Forelimb muscle (tissue), 1 donor: ENCODE data around the gene EBF3. TPM values are rescaled to one million over a fixed set of nuclear protein-coding genes. Genes with fewer than 3 reads are reported as not detected.

Experiments used
- DNase-seq: peaks from one replicate; pipeline ENCODE4 v3.0.0-alpha.2; 2013; ENCODE audit warnings: low read depth
- polyA plus RNA-seq: library from polyadenylated mRNA; unstranded; fragments of 120-200 nt; gene quantifications from one replicate; pipeline ENCODE4 v1.2.1, GENCODE V29; 2013; ENCODE audit not compliant: insufficient read length

The EBF3 gene
- polyA plus RNA-seq, 1 donor, result 57.0 TPM

DNA sequence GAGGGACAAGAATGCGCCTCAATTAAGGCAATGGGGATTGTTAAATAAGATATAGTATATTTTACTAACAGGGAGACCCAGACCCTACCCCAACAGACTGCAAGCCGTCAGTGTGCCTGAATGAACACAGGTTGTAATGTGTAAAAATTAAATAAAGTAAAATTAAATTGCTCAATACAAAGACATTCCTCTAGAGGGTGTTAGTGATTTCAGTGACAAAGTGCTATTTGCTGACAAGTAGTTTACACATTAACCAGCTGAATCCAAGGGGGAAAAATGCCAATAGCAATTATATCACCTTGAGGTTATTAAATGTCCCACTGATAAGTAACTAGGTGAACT lies 110.5 kb downstream of the EBF3 start:
- DNase-seq, result no peak

DNA sequence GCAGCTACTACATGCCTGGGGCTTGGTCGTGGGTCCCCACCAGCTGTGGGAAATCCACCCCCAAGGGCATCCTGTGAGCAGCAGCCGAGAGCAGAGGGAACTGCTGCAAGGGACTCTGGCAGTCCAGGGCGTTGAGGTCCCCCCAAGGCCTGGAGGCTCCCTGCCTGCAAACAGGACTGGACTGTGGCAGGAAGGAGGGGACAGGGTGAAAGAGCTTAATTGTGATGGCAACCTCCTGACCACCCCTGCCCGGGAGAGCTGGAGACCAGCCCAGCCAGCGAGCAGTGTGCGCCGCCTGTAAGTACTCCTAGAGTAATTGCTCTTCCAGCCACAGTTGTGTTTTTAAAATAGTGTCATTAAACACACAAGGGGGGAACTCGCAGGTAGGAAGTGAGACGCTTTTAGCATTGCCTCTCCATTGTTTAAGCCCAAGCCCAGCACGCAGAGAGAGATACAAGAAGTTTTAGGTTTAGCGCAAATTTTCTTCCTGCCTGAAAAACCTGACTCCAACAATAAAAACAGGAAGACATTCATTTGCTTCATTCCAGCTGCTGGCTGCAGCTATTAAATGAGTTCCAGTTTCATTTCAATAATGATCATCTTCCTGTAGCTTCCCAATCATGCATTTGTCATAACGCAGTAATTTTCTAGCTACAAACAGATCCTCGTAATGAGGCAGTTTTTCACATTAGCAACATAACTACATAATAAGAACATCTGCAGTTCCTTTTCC lies 111.1 kb downstream of the EBF3 start:
- no peak for DNase-seq

DNA sequence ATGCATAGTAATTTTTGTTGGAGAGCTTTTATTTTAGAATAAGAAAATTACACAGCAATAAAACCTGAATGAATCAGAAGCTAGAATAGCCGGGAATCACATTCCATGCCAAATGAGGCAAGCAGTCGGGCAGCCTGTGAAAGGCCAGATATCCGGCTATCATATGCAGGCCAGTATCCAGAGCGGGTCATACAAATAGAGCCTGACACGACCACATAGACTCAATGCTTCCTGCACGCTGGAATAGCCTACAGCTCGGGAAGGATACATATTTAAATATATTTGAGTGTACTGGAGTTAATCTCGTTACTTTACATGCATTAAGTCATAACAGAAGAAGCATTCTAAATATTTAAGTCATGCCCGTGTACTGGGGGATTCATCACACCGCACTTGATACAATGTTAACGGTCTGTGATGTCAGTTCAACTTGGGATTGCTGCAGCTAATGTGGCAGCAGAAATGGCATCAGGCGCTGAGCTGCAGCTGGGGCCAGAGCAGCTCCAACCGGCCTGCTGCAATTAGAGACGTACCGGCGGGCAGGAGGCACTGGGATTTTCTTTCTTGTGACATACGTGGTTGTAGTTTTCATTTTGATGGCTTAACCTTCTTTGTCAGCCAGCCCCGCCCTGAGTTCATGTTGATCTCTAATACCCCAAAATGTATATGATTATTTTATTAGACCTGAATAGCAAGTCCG lies 112.0 kb downstream of the EBF3 start:
- DNase-seq, result no peak

DNA sequence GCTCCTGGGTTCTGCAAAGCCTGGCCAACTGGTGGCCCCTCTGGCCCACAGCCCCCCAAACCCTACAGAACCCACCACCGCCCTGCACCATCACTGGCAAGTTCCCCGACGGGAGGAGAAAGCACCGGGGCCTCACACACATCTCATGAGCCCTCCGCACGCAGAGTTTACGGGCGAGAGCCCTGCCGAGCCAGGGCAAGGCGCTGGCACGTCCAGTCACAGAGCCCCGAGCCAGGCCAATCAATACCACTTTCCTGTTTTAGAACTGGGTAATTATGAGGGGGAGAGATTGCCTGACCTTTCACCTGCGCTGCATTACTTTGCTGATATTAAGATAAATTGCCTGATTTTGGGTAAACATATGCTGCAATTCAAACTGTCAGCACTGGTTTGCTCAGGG lies 113.3 kb downstream of the EBF3 start:
- no peak for DNase-seq

DNA sequence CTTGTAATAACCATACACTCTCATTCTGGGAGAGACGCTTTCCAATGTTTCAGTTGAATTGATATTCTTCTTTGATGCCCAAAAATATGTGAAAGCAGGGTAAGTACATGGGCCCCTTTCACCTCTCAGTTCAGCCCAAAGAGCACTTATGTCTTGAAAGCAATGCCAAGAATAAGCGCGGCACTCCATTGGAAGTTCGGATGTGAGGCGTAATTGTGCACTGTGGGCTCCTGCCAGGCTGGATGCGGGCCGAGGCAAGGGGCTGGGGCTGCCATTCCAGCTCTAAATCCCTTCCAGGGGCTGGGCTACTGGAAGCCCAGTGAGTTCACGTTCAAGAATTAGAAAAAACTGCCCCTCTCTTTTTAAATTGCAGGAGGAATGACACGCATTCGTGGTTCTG lies 113.8 kb downstream of the EBF3 start:
- DNase-seq, result no peak

DNA sequence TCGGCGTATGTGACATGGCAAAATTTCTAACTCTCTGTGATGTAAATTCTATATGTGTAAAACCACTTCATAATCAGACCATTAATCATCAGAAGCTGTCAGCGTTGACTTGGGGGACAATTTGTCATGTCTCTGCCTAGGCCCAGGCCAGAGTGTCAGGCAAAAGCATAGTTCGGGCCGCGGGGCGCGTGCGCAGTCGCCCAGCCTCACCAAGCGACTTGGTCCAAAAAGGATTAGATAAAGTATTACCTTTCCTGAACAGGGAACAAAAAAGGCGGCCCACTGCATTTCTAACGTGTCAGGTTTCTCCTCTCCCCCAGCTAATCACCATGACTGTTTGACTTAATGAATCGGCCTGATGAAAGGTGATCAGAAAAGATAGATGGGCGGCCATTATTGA lies 114.2 kb downstream of the EBF3 start:
- no peak for DNase-seq

DNA sequence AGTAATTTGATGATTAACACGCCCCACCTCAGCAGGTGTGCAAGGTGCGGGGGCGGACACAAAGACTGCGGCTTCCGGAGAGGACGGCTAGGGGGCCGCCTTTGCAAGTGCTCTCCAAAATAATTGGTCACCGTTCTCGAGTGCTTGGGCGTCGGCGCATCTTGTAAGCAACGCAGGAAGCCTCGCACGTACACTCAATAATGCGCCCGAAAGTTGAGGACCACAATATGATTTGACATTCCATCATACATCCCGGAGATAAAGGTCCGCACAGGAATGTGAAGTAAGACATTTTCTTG lies 114.7 kb downstream of the EBF3 start:
- DNase-seq, result no peak

DNA sequence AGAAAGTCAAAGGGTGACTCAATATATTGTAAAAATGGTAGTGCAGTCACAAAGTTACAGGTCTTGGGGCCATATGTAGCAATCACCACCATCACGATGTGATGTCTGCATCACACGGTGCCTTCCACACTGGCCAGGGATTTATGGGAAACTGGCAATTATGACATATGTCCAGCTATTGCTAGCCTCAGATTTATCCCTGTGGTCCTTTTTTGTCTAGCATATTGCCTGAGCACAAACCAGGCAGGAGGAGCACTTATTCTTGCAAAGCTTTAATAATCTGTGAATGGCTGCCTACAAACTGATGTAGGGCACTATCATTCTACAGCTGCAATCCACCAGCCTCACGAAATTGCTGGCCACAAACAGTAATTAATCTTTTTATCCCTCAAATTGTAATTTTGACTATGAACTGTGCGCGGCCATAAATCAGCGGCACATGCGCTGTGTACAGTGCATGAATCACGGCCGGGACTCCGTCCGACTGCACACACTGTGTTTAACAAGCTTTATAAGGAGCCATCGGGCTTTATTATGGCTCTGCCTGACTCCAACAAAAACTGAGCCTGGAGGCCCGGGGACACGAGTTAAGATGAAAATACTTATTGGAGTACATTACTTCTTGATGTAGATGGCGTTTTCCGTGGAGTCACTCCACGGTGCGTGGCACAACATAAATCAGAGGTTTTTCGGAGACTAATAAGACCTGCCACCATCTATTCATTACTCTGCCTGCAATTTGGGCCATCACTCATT lies 115.2 kb downstream of the EBF3 start:
- DNase-seq, result no peak

DNA sequence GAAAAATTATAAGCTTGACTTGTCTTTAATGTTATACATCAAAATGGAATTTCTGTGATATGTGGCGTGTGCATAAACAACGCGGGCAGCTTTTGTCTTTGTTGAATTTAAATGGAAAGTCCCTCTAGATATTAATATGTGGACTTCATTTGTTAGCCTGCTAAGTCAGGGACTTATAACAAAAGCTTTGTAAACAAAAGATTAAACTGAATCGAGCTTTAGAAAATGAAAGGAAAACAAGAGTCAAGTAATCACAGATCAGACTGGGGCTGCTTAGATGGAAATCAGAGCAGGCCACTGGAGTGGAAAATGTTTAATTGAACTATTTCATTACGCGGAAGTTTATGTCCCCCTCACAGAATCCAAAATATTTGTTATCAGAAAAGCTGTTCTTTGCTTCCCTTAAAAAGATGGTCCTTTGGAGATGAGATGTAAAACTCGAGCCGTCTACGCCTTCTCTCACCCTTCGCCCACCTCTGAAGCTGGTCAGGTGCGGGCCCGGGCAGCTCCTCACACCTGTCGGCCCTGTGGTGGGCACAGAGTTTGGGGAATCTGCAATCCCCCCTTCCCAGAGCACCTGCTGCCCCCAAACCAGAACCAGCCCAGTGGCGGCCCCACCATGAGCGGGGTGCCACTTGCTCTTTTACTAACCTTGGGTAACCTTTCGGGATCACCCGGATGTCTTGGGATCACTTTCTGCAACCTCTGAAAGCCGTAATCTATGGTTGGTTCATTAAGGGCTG lies 116.2 kb downstream of the EBF3 start:
- DNase-seq, result no peak

DNA sequence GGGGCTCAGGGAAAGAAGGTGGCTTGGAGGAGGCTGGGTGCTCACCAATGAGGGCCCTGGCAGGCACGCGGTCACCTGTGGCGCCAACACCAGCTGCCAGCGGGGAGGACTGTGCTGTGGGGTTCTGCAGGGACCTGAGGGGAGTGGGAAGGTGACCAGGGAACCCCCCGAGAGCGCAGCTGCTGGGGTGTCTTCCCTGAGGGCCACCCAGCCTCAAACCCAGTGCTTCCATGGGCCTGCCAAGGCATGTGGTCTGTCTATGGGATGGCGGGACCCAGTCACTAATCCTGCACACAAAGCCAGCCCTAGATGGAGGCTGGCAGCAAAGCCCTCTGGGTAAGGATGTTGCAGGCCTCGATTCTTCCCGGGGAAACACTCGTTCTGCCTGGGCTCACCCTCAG lies 117.1 kb downstream of the EBF3 start:
- no peak for DNase-seq

DNA sequence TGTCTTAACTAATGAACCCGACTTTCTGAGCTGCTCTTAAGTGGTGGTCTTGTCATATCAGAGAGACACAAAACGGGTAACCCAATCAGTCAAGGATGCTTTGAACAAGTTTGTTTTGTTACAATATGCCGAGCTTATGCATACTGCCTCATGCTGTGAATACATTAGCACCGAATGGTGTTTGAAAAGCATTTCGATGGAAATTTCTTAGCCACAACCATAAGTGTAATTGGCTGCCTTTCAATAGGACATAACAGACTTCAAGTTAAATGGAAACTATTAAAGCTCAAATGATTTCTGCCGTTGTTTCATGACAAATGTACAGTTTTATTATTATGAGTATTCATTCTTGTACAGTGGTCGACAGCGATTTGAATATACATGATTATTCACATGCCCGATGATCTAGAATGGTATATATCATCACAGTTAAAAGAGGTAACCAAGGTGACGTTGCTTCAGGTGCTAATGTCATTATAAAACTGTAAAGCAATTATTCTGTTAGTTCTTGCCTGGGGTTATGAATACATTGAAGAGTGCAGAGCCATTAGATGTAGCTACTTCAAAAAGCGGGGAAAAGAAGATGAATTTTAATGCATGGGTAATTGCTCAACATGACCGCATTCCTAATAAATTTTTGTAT lies 118.8 kb downstream of the EBF3 start:
- DNase-seq, result no peak

DNA sequence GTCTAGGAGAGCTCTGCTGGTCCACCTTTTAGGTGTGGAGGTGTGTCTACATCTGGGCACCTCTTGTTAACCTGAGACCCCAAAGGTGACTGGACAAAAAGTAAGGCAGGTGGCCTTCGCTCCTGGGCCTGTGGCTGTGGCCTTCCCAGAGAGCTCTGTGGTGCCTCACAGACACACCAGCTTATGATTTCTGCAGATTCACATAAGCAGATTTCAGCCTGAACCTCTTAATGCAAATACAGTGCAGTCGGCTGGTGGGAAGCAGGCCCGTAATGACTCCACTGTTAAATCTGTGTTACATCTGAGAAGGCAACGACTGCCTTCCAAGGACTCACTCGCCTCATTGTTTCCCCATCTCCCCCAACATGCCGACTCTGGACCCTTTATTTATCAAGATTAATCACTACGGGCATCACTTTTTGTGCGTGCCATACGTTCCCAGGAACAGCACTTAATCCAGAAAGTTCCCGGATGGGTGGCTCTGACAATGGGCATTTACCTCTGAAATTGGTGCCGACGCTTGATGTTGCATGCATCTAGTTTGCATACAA lies 119.8 kb downstream of the EBF3 start:
- no peak for DNase-seq

DNA sequence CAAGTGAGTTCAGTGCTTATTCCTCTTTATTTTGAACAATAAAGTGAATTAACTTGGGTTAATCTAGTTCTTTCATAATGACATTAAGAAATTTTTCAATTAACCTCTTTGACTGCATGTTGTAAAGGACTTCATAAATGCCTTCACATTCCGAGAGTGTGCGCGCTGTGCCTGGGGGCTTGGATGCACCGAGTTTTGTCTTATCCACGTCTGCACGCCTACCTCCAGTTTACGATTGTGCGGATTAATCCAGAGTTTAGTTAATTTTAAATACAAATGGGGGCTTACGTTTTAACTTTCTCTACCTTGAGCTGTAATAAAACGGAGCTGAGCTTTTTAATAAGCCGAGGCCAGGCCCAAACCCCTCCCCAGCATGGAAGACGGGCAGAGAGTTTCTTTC lies 120.4 kb downstream of the EBF3 start:
- DNase-seq, result no peak

DNA sequence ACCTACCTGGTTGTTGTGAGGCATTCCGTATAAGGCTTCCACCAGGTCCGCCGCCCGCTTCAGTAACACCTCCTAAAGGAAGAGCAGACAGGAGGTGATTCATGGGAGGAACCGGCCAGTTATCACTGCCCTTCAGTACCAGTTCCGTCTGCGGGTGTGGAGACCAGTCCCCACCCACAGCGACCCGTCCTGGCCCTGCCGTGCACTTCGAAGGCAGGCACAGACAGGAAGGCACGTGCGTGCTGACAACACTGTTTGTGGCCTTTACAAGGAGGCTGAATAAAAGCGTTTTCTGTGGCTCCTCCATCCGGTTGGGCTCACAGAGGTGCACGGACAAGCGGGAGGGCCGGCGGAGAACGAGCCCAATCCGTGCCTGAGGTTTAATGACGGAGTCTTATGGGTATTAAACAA lies 120.9 kb downstream of the EBF3 start:
- no peak for DNase-seq

DNA sequence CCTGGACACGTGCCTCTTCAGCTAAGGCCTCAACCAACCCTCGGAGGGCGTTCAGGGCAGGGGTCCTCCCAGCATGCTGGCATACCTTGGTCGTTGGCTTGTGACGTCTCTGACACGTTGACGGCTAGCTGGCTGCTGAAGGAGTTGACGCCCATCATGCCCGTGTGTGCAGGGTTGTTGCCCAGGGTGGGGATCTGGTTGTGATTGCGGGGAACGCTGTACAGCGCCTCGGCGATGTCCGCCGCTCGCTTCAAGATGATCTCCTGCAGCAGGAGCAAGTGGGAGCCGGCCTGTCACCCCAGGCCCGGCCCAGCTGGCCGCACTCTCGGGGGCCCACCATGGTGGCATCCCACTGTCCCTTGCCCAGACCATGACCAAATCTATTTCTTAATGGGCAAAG lies 122.0 kb downstream of the EBF3 start:
- no peak for DNase-seq

DNA sequence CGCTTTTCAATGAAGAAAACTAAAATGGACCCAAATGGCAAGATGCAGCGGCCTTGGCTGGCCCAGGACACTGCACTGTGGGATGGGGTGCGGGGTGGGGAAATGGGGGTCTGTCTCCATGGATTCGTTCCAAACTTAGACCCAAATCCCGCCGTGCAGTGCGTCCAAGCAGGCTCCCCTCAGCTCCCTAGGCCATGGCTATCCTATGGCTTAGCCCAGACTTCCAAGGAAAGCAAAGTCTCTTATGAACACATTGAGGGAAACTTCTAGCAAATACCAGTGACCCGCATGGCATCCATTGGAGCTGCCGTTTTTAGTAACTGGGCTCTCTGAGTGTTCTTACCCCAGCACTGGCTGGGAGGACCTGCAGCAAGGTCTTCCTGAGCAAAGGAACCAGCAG lies 122.5 kb downstream of the EBF3 start:
- DNase-seq, result no peak

DNA sequence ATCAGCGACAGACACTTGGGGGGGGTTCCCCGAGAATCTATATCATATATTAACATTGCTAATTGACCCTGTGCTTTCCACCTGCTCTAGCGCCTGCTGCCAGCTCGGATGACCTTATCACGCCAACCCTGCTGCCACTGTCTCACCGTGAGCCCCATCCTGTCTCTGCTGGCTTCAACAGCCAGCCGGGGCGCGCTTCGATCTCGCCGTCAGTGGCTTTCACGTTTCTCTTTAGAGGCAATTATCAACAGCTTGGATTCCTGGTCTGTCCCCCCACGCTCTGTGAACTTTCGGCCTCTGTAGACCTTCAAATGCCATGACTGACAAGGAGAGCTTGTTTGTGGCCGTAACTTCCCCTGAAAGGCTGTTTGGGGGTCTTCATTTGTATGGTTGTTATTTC lies 123.0 kb downstream of the EBF3 start:
- no peak for DNase-seq

DNA sequence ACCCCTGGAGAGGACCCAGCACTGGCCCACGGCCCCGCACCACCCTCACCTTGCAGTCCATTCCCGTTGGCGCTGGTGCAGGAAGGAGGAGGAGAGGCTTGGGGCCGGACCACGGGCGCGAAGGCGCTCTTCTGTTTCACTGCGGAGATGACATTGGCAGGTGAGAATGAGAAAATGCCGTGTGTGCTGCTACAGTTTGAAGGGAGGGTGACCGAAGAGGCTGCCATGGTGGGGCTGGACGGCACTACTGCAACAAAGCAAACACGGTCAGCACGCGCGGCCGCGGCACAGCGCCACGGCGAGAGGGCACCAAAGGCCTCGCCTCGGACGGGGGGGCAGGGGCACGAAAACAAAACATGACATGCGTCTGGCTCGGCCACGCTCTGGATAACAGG lies 123.9 kb downstream of the EBF3 start:
- DNase-seq, result no peak

DNA sequence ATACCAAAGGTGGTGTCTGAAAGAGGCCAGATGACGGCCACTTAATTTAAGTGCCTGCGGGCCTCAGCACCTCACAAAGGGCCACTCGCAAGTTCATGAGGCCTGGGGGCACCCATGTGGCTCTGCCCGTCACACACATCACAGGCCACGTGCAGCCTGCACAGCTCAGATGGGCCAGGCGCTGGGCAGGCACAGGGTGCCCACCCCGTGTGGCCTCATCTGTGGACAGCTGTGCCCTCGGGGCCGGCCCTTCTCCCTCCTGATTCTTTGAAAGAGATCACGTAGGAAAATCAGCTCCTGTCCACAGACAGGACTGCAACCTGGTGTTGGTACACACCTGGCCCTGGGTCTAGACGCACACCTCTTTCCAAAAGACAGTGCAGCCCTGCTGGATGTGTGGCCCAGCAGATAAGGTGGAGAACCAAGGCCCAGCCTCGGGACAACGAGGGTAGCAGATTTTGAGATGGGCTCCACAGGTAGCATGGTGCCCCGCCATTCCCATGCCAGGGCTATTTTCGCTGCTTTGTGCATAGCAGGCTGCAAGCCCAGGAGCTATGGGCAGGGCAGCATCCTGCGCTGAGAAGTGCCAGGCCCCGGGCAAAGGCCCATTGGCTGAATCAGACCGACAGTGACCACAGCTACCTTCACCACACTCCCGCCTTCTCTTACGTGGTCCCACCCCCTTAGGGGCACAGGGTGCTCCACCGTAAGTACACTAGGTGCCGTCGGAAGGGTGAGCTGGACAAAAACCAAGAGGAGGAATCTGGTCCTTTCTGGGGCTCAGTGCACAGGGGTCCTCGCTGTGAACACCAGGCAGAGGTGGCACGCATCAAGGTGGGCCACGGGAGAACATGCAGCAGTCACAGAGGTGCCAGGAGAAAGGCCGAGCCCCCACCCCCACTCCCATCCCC lies 124.5 kb downstream of the EBF3 start:
- DNase-seq, result no peak

DNA sequence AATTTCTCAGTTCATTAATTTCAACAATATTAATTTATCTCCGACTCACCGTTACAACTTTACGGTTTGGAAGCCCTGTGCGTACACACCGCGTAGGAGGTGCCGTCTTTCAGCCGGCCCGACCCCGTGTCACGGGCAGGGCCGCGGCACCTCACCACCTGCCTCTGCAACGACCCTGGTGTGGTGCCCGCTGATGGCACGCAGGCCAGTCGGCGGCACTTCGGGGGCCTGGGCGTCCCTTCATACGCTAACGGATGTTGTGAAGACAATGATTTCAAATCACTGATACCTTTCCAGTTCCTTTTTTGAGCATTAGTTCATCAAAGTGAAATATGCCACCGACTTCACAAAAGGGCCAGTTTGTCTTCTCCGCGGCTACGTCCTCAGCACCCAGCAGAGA lies 125.3 kb downstream of the EBF3 start:
- no peak for DNase-seq
